ENCODE data around the gene LBHD1. TPM values are rescaled to one million over a fixed set of nuclear protein-coding genes. Genes with fewer than 3 reads are reported as not detected.

Gene LBHD1
- total RNA-seq, 1 donor, result 7.6 TPM

- H3K4me1 ChIP-seq (ENCODE audit: insufficient read depth, low read length), result no peaks in the 10 kb centered on the region
- TF ChIP-seq, protein P1, sequence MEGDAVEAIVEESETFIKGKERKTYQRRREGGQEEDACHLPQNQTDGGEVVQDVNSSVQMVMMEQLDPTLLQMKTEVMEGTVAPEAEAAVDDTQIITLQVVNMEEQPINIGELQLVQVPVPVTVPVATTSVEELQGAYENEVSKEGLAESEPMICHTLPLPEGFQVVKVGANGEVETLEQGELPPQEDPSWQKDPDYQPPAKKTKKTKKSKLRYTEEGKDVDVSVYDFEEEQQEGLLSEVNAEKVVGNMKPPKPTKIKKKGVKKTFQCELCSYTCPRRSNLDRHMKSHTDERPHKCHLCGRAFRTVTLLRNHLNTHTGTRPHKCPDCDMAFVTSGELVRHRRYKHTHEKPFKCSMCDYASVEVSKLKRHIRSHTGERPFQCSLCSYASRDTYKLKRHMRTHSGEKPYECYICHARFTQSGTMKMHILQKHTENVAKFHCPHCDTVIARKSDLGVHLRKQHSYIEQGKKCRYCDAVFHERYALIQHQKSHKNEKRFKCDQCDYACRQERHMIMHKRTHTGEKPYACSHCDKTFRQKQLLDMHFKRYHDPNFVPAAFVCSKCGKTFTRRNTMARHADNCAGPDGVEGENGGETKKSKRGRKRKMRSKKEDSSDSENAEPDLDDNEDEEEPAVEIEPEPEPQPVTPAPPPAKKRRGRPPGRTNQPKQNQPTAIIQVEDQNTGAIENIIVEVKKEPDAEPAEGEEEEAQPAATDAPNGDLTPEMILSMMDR (IDR thresholded peaks at IDR 0.05; ENCODE audit: extremely low read depth, low read depth, low read length), result no peak
- H3K9me3 ChIP-seq (ENCODE audit: low read depth, low read length), result no peaks in the 10 kb centered on the region
- H3K36me3 ChIP-seq (ENCODE audit: insufficient read depth, low read length), result peaks cover 77% of the 10 kb centered on the region
- peak; percentile 26 for DNase-seq (ENCODE audit: insufficient read length, low spot score, missing footprints)
- no peak overlapping the region for H2AFZ ChIP-seq (ENCODE audit: low read length)
- H3K79me2 ChIP-seq (ENCODE audit: insufficient read depth, low read length), result no peaks in the 10 kb centered on the region
- no peak overlapping the region for H3K27ac ChIP-seq (ENCODE audit: low read depth, low read length)
- no peak overlapping the region for H3K4me2 ChIP-seq (ENCODE audit: insufficient read depth, low read length)
- H4K20me1 ChIP-seq (ENCODE audit: insufficient read depth, low read length), result no peaks in the 10 kb centered on the region
- no peak overlapping the region for H3K4me3 ChIP-seq (ENCODE audit: insufficient read depth, low read length)
- H3K27me3 ChIP-seq (ENCODE audit: insufficient read depth, low read length), result no peaks in the 10 kb centered on the region
These were observed 44.4 kb downstream of the LBHD1 start for GRCh38 chr11:62627713-62628112.

DNA sequence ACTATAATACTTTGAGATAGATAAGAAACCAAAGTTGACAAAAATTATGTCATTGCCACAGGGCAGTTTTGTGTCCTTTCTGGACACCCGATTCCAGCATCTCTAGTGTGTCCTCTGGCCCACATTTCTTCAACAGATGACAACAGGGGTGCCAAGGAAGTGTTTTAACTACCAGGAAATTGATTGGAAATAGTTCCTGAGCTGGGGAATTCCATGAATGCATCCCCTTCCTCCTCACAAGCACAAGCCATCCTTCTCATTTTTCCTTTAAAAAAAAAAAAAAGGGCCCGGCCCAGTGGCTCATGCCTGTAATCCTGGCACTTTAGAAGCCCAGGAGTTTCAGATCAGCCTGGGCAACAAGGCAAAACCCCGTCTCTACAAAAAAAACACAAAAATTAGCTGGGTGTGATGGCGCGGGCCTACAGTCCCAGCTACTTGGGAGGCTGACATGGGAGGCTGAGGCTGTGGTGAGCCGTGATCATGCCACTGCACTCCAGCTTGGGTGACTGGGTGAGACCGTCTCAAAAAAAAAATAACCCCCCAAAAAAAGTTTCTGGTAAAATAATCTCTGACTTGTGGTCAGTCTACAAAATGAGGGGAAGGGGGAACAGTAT, 49.5 kb downstream of the LBHD1 start:
- Histone ChIP-seq H3K27me3 (ENCODE audit: insufficient read depth, low read length) (no peaks in the 10 kb centered on the region), H2AFZ (ENCODE audit: low read length) (peak overlapping the region; percentile 86), H4K20me1 (ENCODE audit: insufficient read depth, low read length) (no peaks in the 10 kb centered on the region), H3K4me3 (ENCODE audit: insufficient read depth, low read length) (peak overlapping the region; percentile 88), H3K4me1 (ENCODE audit: insufficient read depth, low read length) (peaks cover 14% of the 10 kb centered on the region), H3K79me2 (ENCODE audit: insufficient read depth, low read length) (peaks cover 15% of the 10 kb centered on the region), H3K4me2 (ENCODE audit: insufficient read depth, low read length) (peak overlapping the region; percentile 92), H3K36me3 (ENCODE audit: insufficient read depth, low read length) (peaks cover 32% of the 10 kb centered on the region), H3K9me3 (ENCODE audit: low read depth, low read length) (no peaks in the 10 kb centered on the region), H3K27ac (ENCODE audit: low read depth, low read length) (peak overlapping the region; percentile 84)
- DNase-seq (ENCODE audit: insufficient read length, low spot score, missing footprints), result peak; percentile 34
- TF ChIP-seq, protein P1 (IDR thresholded peaks at IDR 0.05; ENCODE audit: extremely low read depth, low read depth, low read length), result no peak

GRCh38 chr11:62621567-62622470, 50.2 kb downstream of the LBHD1 start, which contains the start of gene B3GAT3:
Gene B3GAT3, minus strand, starts transcription at chr11:62621986. Its CDS starts 39 bp downstream, at chr11:62621947.
- peaks cover 31% of the 10 kb centered on the region for H3K36me3 ChIP-seq (ENCODE audit: insufficient read depth, low read length)
- peaks cover 15% of the 10 kb centered on the region for H3K79me2 ChIP-seq (ENCODE audit: insufficient read depth, low read length)
- H4K20me1 ChIP-seq (ENCODE audit: insufficient read depth, low read length), result no peaks in the 10 kb centered on the region
- peaks cover 14% of the 10 kb centered on the region for H3K4me1 ChIP-seq (ENCODE audit: insufficient read depth, low read length)
- H3K4me3 ChIP-seq (ENCODE audit: insufficient read depth, low read length), result peak within 1 kb of the TSS; percentile 88
- no peaks in the 10 kb centered on the region for H3K9me3 ChIP-seq (ENCODE audit: low read depth, low read length)
- peak within 1 kb of the TSS; percentile 86 for H2AFZ ChIP-seq (ENCODE audit: low read length)
- H3K27ac ChIP-seq (ENCODE audit: low read depth, low read length), result peak within 1 kb of the TSS; percentile 84
- H3K4me2 ChIP-seq (ENCODE audit: insufficient read depth, low read length), result peak within 1 kb of the TSS; percentile 92
- no peaks in the 10 kb centered on the region for H3K27me3 ChIP-seq (ENCODE audit: insufficient read depth, low read length)
- DNase-seq (ENCODE audit: insufficient read length, low spot score, missing footprints), result peak; percentile 100
- TF ChIP-seq, protein P1 (IDR thresholded peaks at IDR 0.05; ENCODE audit: extremely low read depth, low read depth, low read length), result no peak

All from osteoblast (primary cell).